SK-N-SH treated with all-trans-retinoic acid at 6 μM for 48 hours (cell line): ENCODE measurements around the gene PRPSAP2.

Experiments
- BACH2 ChIP-seq: fragments of 250-450 bp; sonication (Bioruptor Pico); IDR thresholded peaks from 2 replicates; pipeline ENCODE4 v1.9.0; 2021; ENCODE audit warnings: mild to moderate bottlenecking, borderline replicate concordance
- ISL1 ChIP-seq: fragments of 250-450 bp; sonication (Bioruptor Pico); IDR thresholded peaks from 2 replicates; pipeline ENCODE4 v2.1.2; 2022; ENCODE audit warnings: mild to moderate bottlenecking, moderate library complexity
- OSR1 ChIP-seq: fragments of 250-450 bp; sonication (Bioruptor Pico); IDR thresholded peaks from 2 replicates; pipeline ENCODE4 v1.8.0; 2022; ENCODE audit warnings: moderate library complexity, mild to moderate bottlenecking, inconsistent platforms
- PPARA ChIP-seq: fragments of 250-450 bp; sonication (Bioruptor Pico); IDR thresholded peaks from 2 replicates; pipeline ENCODE4 v1.5.0; 2020; ENCODE audit warnings: mild to moderate bottlenecking, borderline replicate concordance
- RARB ChIP-seq: fragments of 250-450 bp; sonication (Bioruptor Pico); IDR thresholded peaks from 2 replicates; pipeline ENCODE4 v1.8.0; 2021; ENCODE audit warnings: mild to moderate bottlenecking, moderate library complexity
- TCF4 ChIP-seq: fragments of 250-450 bp; sonication (Bioruptor Pico); IDR thresholded peaks from 2 replicates; pipeline ENCODE4 v1.8.0; 2021; ENCODE audit warnings: mild to moderate bottlenecking, moderate library complexity, borderline replicate concordance
- ZC3H10 ChIP-seq: fragments of 250-450 bp; sonication (Bioruptor Pico); IDR thresholded peaks from 2 replicates; pipeline ENCODE4 v1.5.1; 2021; ENCODE audit warnings: mild to moderate bottlenecking, moderate library complexity
- ZFP30 ChIP-seq: fragments of 450-650 bp; formaldehyde crosslinking; IDR thresholded peaks from 2 replicates; pipeline ENCODE4 v1.5.0; 2022; ENCODE audit warnings: mild to moderate bottlenecking, moderate library complexity
- TF ChIP-seq, protein P1 (sequence below): fragments of 250-450 bp; sonication (Bioruptor Pico); IDR thresholded peaks from 2 replicates; pipeline ENCODE4 v1.5.1; 2020; ENCODE audit warnings: low read depth, mild to moderate bottlenecking, moderate library complexity
- TF ChIP-seq, protein P2 (sequence below): fragments of 250-450 bp; sonication (Bioruptor Pico); IDR thresholded peaks from 2 replicates; pipeline ENCODE4 v1.8.0; 2020; ENCODE audit warnings: mild to moderate bottlenecking, moderate library complexity, borderline replicate concordance
- TF ChIP-seq, protein P3 (sequence below): fragments of 250-450 bp; sonication (Bioruptor Pico); IDR thresholded peaks from 2 replicates; pipeline ENCODE4 v1.5.1; 2021; ENCODE audit warnings: mild to moderate bottlenecking, moderate library complexity

DNA sequence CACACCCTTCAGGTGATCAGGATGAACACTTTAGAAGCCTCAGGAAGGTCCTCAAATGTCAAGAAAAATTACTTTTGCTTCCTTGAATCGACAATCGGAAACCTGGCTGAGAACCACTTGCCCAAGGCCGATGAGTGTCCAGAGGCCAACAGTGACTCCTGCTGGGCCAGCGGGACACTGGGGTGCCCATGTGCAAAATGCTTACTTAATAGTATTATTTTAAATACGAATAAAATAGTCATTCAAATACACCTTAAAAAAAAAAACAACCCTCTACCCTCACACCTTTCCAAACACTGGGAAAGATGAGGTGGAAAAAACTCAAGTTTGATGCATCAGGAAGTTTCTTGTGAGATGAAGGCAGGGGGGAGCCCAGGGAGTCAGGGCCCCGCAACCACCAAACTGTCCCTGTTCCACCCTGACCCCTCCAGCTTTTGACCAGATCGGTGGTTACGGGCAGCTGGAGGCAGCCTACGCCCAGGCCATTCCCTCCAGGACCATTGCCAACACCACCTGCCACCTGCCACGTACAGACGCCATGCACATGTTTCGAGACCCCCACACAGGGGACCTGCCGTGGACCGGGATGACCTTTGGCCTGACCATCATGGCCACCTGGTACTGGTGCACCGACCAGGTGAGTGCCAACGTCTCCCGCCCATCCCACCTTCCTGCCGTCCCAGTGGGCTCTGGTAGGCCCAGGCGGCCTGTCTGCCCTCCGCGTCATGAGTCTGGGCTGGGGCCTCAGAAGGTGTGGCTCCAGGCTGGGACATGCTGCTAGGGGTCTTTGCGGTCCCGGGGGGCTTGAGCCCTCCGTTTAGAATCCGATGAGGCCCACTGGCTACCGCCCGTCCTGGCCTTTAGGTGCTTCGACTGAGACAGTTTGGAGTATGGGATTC, 112.9 kb downstream of the PRPSAP2 start:
- TF ChIP-seq, protein P1, sequence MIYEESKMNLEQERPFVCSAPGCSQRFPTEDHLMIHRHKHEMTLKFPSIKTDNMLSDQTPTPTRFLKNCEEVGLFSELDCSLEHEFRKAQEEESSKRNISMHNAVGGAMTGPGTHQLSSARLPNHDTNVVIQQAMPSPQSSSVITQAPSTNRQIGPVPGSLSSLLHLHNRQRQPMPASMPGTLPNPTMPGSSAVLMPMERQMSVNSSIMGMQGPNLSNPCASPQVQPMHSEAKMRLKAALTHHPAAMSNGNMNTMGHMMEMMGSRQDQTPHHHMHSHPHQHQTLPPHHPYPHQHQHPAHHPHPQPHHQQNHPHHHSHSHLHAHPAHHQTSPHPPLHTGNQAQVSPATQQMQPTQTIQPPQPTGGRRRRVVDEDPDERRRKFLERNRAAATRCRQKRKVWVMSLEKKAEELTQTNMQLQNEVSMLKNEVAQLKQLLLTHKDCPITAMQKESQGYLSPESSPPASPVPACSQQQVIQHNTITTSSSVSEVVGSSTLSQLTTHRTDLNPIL = no peak
- TF ChIP-seq TCF4 (CRISPR knock-in tag) = no peak
- TF ChIP-seq ZFP30 (CRISPR knock-in tag) = no peak
- no peak for TF ChIP-seq OSR1 (CRISPR knock-in tag)
- TF ChIP-seq ISL1 (CRISPR knock-in tag) = no peak
- TF ChIP-seq RARB = no peak
- TF ChIP-seq, protein P2, sequence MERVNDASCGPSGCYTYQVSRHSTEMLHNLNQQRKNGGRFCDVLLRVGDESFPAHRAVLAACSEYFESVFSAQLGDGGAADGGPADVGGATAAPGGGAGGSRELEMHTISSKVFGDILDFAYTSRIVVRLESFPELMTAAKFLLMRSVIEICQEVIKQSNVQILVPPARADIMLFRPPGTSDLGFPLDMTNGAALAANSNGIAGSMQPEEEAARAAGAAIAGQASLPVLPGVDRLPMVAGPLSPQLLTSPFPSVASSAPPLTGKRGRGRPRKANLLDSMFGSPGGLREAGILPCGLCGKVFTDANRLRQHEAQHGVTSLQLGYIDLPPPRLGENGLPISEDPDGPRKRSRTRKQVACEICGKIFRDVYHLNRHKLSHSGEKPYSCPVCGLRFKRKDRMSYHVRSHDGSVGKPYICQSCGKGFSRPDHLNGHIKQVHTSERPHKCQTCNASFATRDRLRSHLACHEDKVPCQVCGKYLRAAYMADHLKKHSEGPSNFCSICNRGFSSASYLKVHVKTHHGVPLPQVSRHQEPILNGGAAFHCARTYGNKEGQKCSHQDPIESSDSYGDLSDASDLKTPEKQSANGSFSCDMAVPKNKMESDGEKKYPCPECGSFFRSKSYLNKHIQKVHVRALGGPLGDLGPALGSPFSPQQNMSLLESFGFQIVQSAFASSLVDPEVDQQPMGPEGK (CRISPR knock-in tag) = no peak
- TF ChIP-seq, protein P3, sequence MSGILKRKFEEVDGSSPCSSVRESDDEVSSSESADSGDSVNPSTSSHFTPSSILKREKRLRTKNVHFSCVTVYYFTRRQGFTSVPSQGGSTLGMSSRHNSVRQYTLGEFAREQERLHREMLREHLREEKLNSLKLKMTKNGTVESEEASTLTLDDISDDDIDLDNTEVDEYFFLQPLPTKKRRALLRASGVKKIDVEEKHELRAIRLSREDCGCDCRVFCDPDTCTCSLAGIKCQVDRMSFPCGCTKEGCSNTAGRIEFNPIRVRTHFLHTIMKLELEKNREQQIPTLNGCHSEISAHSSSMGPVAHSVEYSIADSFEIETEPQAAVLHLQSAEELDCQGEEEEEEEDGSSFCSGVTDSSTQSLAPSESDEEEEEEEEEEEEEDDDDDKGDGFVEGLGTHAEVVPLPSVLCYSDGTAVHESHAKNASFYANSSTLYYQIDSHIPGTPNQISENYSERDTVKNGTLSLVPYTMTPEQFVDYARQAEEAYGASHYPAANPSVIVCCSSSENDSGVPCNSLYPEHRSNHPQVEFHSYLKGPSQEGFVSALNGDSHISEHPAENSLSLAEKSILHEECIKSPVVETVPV (CRISPR knock-in tag) = no peak
- no peak for TF ChIP-seq BACH2 (CRISPR knock-in tag)
- no peak for TF ChIP-seq PPARA (CRISPR knock-in tag)
- TF ChIP-seq ZC3H10 (CRISPR knock-in tag) = no peak
